HEK293T (cell line): ENCODE measurements around the gene ANO4.

Source experiments
- CTCF ChIA-PET: fragments of 350-600 bp; formaldehyde crosslinking; extraction: SDS; loops from one replicate; lab custom pipeline; 2021; ENCODE audit warnings: antibody characterized with exemption, inconsistent platforms; lab: Yijun Ruan, JAX
- POLR2A ChIA-PET: fragments of 350-600 bp; formaldehyde crosslinking; extraction: SDS; loops from one replicate; lab custom pipeline; 2020; ENCODE audit warnings: antibody characterized with exemption, inconsistent platforms; lab: Yijun Ruan, JAX
- DNase-seq: peaks from one replicate; pipeline ENCODE4 v3.0.0; 2012; ENCODE audit warnings: mixed read lengths; ENCODE audit errors: extremely low spot score
- ARNT ChIP-seq: fragments of 450-650 bp; IDR thresholded peaks from 2 replicates; pipeline ENCODE4 v1.6.1; 2017; ENCODE audit warnings: mild to moderate bottlenecking
- BHLHE40 ChIP-seq: fragments of 450-650 bp; IDR thresholded peaks from 2 replicates; pipeline ENCODE4 v1.6.1; 2016; ENCODE audit warnings: mild to moderate bottlenecking, moderate library complexity, borderline replicate concordance
- CTBP1 ChIP-seq: fragments of 450-650 bp; IDR thresholded peaks from 2 replicates; pipeline ENCODE4 v1.6.1; 2016; ENCODE audit warnings: borderline replicate concordance
- ELF4 ChIP-seq: fragments of 450-650 bp; IDR thresholded peaks from 2 replicates; pipeline ENCODE4 v1.6.1; 2017; ENCODE audit warnings: antibody characterized with exemption
- FOXA1 ChIP-seq: fragments of 450-650 bp; IDR thresholded peaks from 2 replicates; pipeline ENCODE4 v1.6.1; 2016; ENCODE audit warnings: mild to moderate bottlenecking
- FOXK2 ChIP-seq: fragments of 450-650 bp; IDR thresholded peaks from 2 replicates; pipeline ENCODE4 v1.6.1; 2016; ENCODE audit warnings: mild to moderate bottlenecking
- FOXM1 ChIP-seq: fragments of 450-650 bp; IDR thresholded peaks from 2 replicates; pipeline ENCODE4 v1.6.1; 2017; ENCODE audit warnings: mild to moderate bottlenecking, borderline replicate concordance
- HDGF ChIP-seq: fragments of 450-650 bp; IDR thresholded peaks from 2 replicates; pipeline ENCODE4 v1.6.1; 2017; ENCODE audit warnings: antibody characterized with exemption, borderline replicate concordance
- L3MBTL2 ChIP-seq: fragments of 450-650 bp; conservative IDR thresholded peaks from 2 replicates; pipeline ENCODE4 v1.6.1; 2016; ENCODE audit warnings: mild to moderate bottlenecking
- LEF1 ChIP-seq: fragments of 450-650 bp; IDR thresholded peaks from 2 replicates; pipeline ENCODE4 v1.6.1; 2017; ENCODE audit warnings: mild to moderate bottlenecking, borderline replicate concordance
- NFRKB ChIP-seq: fragments of 450-650 bp; IDR thresholded peaks from 2 replicates; pipeline ENCODE4 v1.6.1; 2016; ENCODE audit warnings: mild to moderate bottlenecking, moderate library complexity
- PKNOX1 ChIP-seq: fragments of 450-650 bp; IDR thresholded peaks from 2 replicates; pipeline ENCODE4 v1.6.1; 2016
- SP1 ChIP-seq: fragments of 450-650 bp; IDR thresholded peaks from 2 replicates; pipeline ENCODE4 v1.6.1; 2017
- SUZ12 ChIP-seq: fragments of 450-650 bp; IDR thresholded peaks from 2 replicates; pipeline ENCODE4 v1.6.1; 2016; ENCODE audit warnings: mild to moderate bottlenecking
- TARDBP ChIP-seq: fragments of 450-650 bp; IDR thresholded peaks from 2 replicates; pipeline ENCODE4 v1.6.1; 2016
- ZNF384 ChIP-seq: fragments of 450-650 bp; IDR thresholded peaks from 2 replicates; pipeline ENCODE4 v1.6.1; 2016

ANO4 gene

DNA sequence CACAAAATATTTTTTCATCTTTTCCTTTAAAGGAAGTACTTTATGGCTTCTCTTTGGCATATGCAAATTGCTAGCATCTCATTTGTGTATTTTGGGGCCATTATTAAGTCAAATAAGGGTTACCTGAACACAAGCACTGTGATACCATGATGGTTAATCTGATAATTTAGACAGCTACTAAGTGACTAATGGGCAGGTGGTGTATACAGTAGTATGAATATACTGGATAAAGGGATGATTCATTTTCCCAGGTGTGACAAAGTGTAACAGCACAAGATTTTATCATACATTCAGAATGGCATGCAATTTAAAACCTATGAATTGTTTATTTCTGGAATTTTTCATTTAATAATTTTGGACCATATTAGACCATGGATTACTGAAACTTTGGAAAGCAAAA is 27.2 kb upstream of the ANO4 start:
- TF ChIP-seq HDGF (no peak), NFRKB (no peak), L3MBTL2 (no peak), CTBP1 (no peak), ARNT (no peak), ZNF384 (no peak), BHLHE40 (no peak), SP1 (no peak), FOXM1 (no peak), FOXA1 (no peak), ELF4 (no peak), LEF1 (no peak), FOXK2 (no peak), SUZ12 (no peak), TARDBP (no peak), PKNOX1 (no peak)
- no peak for DNase-seq
- ChIA-PET CTCF (no interaction called here), POLR2A (no interaction called here)

DNA sequence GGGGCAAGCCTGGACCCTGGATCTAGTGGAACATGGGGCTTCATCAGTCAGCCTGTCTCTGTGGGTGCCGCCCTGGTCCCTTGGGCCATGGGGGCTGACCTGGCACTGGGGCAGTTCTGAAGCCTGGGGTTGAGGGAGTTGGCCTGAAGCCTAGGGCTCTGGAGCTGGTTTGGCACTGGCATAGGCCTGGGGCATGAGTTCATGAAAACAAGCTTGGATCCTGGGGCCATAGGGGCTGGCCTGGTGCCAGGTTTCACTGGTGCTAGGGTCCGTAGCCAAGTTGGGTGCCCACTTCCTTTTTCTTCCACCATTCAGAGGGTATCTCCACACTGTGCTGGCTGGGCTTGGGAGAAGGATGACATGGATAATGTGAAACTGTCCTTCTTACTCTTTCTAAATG is 26.6 kb upstream of the ANO4 start:
- POLR2A ChIA-PET: no interaction called here
- CTCF ChIA-PET: no interaction called here
- DNase-seq: no peak
- TF ChIP-seq FOXM1 (no peak), SUZ12 (no peak), ARNT (no peak), PKNOX1 (no peak), TARDBP (no peak), FOXK2 (no peak), SP1 (no peak), ZNF384 (no peak), FOXA1 (no peak), NFRKB (no peak), CTBP1 (no peak)

- CTCF ChIA-PET: no interaction called here
- POLR2A ChIA-PET: no interaction called here
- no peak for DNase-seq
- TF ChIP-seq TARDBP: no peak
- no peak for TF ChIP-seq FOXM1
- TF ChIP-seq LEF1: no peak
These were observed 15.5 kb upstream of the ANO4 start for GRCh38 chr12:100778967-100779590.

DNA sequence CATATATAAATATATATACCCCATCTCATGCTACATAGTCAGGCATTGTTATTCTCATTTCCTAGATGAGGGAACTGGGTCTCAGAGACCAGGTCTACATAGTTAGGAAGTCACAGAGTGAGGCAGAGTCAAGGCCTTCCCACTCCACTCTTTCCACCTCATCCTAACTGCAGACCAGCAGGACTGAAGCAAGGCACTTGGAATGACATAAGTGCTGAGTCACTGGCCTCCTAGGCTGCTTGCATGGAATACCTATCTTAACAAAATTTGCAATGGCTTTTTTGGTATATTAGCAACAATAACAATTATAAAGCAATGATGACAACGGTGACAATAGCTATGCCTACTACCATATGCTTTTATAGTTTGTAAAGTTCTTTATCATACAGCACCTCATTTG is 5.4 kb upstream of the ANO4 start:
- no peak for DNase-seq
- POLR2A ChIA-PET: no interaction called here
- TF ChIP-seq CTBP1 (no peak), TARDBP (no peak)
- CTCF ChIA-PET: no interaction called here

DNA sequence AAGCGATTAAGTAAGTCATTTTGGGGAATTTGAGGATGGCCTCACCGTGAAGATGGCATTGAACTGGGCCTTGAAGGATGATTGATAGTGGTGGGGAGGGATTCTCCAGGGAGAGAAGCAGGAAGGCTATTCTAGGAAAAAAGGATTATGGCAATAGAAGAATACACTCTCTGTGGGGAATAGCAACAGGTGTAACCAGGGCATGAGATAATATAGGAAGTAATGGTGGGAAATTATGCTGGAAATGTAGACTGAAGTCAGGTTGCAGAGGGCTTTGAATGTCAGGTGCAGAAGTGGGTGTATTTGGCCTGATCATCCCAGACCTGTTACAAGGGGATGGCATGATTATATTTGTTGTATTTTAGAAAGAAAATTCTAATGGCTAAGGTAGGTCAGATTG is 4.6 kb upstream of the ANO4 start:
- TF ChIP-seq FOXA1 (no peak), ELF4 (no peak)
- CTCF ChIA-PET: no interaction called here
- POLR2A ChIA-PET: no interaction called here
- no peak for DNase-seq

GRCh38 chr12:100790552-100790951 is 4.0 kb upstream of the ANO4 start:
- POLR2A ChIA-PET: no interaction called here
- no peak for TF ChIP-seq PKNOX1
- TF ChIP-seq ELF4: no peak
- no peak for TF ChIP-seq BHLHE40
- no peak for TF ChIP-seq HDGF
- no peak for TF ChIP-seq FOXK2
- no peak for TF ChIP-seq TARDBP
- no peak for TF ChIP-seq FOXA1
- no peak for TF ChIP-seq LEF1
- no peak for TF ChIP-seq SUZ12
- CTCF ChIA-PET: no interaction called here

DNA sequence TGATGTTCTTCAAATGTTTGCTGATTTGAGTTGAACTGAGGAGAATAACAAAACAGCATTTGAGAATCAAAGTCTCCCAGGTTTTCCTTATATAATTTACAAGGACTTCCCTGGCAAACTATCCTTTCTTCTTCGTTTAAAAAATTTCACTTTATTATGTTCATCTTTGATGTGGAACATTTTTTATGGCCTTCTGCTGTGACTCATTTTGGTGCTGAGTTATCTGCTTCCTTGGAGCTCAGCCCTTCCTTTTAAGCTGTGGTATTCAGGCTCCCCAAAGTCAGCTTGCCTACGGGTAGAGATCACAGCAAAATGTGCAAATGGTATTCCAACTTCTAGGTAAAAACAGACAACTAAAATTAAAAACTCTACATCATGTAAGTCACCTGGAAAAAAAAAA is 1.4 kb upstream of the ANO4 start:
- POLR2A ChIA-PET: no interaction called here

More at GRCh38 chr12:100790552-100790951, 4.0 kb upstream of the ANO4 start:
- DNase-seq: no peak

More for the DNA sequence above, 1.4 kb upstream of the ANO4 start:
- no peak for DNase-seq
- TF ChIP-seq ZNF384: no peak
- CTCF ChIA-PET: no interaction called here
